Common myeloid progenitor, CD34-positive (primary cell): ENCODE measurements around the gene CBY1.
"Not testable (repeated sequence)": the region's sequence is repeated elsewhere in the genome, so short reads cannot be mapped to it uniquely, and the experiment has no call there.

ENCODE experiments used
- CTCF ChIA-PET: fragments of 350-600 bp; sonication (Branson Sonifier 250); formaldehyde crosslinking; loops from one replicate; lab custom pipeline; 2021; ENCODE audit warnings: antibody characterized with exemption; lab: Charles Lee
- POLR2A ChIA-PET: fragments of 350-600 bp; sonication (Branson Sonifier 250); formaldehyde crosslinking; loops from one replicate; lab custom pipeline; 2021; ENCODE audit warnings: antibody characterized with exemption; lab: Charles Lee
- DNase-seq, 3 donors: peaks; one replicate each; pipeline versions ENCODE4 v3.0.0 to v3.0.0-alpha.2; 2013
- H3K27ac ChIP-seq, 2 experiments: 1 replicate in 1 of 2; 2 replicates in 1 of 2; pipeline ENCODE4 v1.7.0; 2013; ENCODE audit warnings: inconsistent platforms in 2 of 2, low read length in 2 of 2, mild to moderate bottlenecking in 2 of 2, low read depth in 1 of 2, moderate library complexity in 1 of 2; ENCODE audit not compliant: severe bottlenecking in 2 of 2, insufficient read depth in 1 of 2, poor library complexity in 1 of 2
- H3K27me3 ChIP-seq, 5 experiments: replicated peaks in 2 of 5; 1 replicate in 3 of 5; 2 replicates in 2 of 5; pipeline versions ENCODE4 v1.6.1 to v1.7.0; 2013; ENCODE audit warnings: low read length in 4 of 5, mild to moderate bottlenecking in 2 of 5, moderate library complexity in 2 of 5, inconsistent platforms in 1 of 5; ENCODE audit not compliant: insufficient read depth in 5 of 5, control insufficient read depth in 4 of 5
- H3K36me3 ChIP-seq, 4 experiments: 1 replicate in 2 of 4; 2 replicates in 2 of 4; pipeline versions ENCODE4 v1.6.1 to v1.7.0; 2013; ENCODE audit warnings: low read length in 3 of 4, control low read depth in 1 of 4, mild to moderate bottlenecking in 1 of 4; ENCODE audit not compliant: control insufficient read depth in 4 of 4, insufficient read depth in 4 of 4
- H3K4me1 ChIP-seq, 4 experiments: 1 replicate in 3 of 4; 2 replicates in 1 of 4; pipeline versions ENCODE4 v1.6.1 to v1.7.1; 2013; ENCODE audit warnings: low read length in 3 of 4, mild to moderate bottlenecking in 3 of 4, control low read depth in 1 of 4, inconsistent platforms in 1 of 4, moderate library complexity in 1 of 4; ENCODE audit not compliant: control insufficient read depth in 4 of 4, insufficient read depth in 4 of 4; ENCODE audit errors: control extremely low read depth in 1 of 4
- H3K4me3 ChIP-seq, 7 experiments: 1 replicate in 4 of 7; 2 replicates in 3 of 7; pipeline versions ENCODE4 v1.5.1 to v1.7.0; 2013; ENCODE audit warnings: mild to moderate bottlenecking in 7 of 7, low read length in 6 of 7, moderate library complexity in 6 of 7, inconsistent platforms in 2 of 7, low read depth in 2 of 7, control low read depth in 1 of 7; ENCODE audit not compliant: insufficient read depth in 4 of 7, control insufficient read depth in 1 of 7; ENCODE audit errors: extremely low read depth in 1 of 7
- H3K9me3 ChIP-seq, 5 experiments: 1 replicate in 4 of 5; 2 replicates in 1 of 5; pipeline versions ENCODE4 v1.6.1 to v1.7.1; 2013; ENCODE audit warnings: low read length in 4 of 5, mild to moderate bottlenecking in 2 of 5, inconsistent platforms in 1 of 5, low read depth in 1 of 5, moderate library complexity in 1 of 5; ENCODE audit not compliant: control insufficient read depth in 4 of 5, insufficient read depth in 2 of 5; ENCODE audit errors: control extremely low read depth in 1 of 5
- WGBS: methylation state at CpG from one replicate; pipeline ENCODE4 v1.1.5; 2013; ENCODE audit not compliant: insufficient coverage; 5-methylcytosine and 5-hydroxymethylcytosine counted together

CBY1 gene

DNA sequence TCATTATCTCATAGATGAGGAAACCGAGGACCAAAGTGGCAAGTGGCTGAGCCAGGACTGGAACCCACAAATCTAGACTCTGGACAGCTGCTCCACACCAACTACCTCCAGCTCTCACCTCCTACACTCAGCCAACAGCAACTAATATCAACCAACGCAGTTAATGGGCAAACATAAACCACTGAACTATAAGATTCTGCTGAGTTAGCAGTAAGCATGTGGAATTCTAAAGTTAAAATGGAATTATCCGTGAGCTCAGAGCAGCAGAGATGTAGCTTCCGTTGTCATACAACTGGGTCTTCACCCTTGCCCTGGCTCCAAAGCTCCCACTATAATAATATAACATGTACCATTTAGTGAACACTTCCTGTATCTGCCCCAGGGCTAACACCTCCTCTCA is 27.3 kb upstream of the CBY1 start:
- Histone ChIP-seq H3K36me3 (no peaks in the 10 kb centered on the region), H3K9me3 (no peaks in the 10 kb centered on the region), H3K4me1 (peaks cover 0 to 7% (median 2%) of the 10 kb centered on the region in 4 experiments), H3K27me3 (no peaks in the 10 kb centered on the region), H3K4me3 (no peak overlapping the region), H3K27ac (no peak overlapping the region)
- ChIA-PET CTCF (no interaction called here), POLR2A (interaction anchor here (0.6 kb wide), 1 partner anchor 32 kb away, joined by 3 read pairs; no protein-coding TSS in a partner anchor)
- no CpG with 5 or more reads among the region's 4 CpGs for WGBS
- no peak for DNase-seq

GRCh38 chr22:38631724-38632123 is 24.7 kb upstream of the CBY1 start:
- H3K4me3 ChIP-seq = no peak overlapping the region
- no peaks in the 10 kb centered on the region for H3K36me3 ChIP-seq
- 78% methylated on average over 9 of the region's 9 CpGs for WGBS
- no peaks in the 10 kb centered on the region for H3K9me3 ChIP-seq
- ChIA-PET CTCF (no interaction called here), POLR2A (no interaction called here)
- DNase-seq = no peak
- no peaks in the 10 kb centered on the region for H3K27me3 ChIP-seq
- H3K27ac ChIP-seq = no peak overlapping the region
- peaks cover 0 to 7% (median 2%) of the 10 kb centered on the region in 4 experiments for H3K4me1 ChIP-seq

- ChIA-PET CTCF (no interaction called here), POLR2A (no interaction called here)
- Histone ChIP-seq H3K4me1 (peaks cover 0 to 7% (median 2%) of the 10 kb centered on the region in 4 experiments), H3K4me3 (no peak overlapping the region), H3K27me3 (no peaks in the 10 kb centered on the region), H3K9me3 (no peaks in the 10 kb centered on the region), H3K27ac (no peak overlapping the region), H3K36me3 (no peaks in the 10 kb centered on the region)
- 100% methylated on average over 2 of the region's 3 CpGs for WGBS
- DNase-seq = no peak
These were observed 23.9 kb upstream of the CBY1 start for GRCh38 chr22:38632528-38632927.

DNA sequence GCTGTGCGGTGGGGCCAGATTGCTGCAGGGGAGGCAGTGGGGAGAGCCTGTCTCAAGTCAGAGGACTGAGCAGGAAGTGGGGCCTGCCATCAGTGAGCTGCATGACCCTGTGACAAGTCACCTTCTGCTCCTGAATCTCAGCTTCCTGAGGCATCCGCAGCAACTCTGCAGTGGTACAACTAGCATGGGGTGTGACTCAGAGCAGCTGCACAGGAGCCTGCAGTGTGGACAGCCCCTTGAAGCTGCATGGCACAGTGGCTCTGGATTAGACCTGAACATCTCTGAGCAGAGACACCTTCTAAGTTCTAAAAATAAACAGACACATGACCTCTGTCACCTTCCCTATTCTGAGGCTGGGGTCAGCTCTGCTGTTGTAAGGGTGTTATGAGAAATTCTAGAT is 18.2 kb upstream of the CBY1 start:
- no peak for DNase-seq
- Histone ChIP-seq H3K4me1 (peaks cover 0 to 3% (median 0%) of the 10 kb centered on the region in 4 experiments), H3K27ac (no peak overlapping the region), H3K36me3 (no peaks in the 10 kb centered on the region), H3K27me3 (no peaks in the 10 kb centered on the region), H3K9me3 (no peaks in the 10 kb centered on the region), H3K4me3 (no peak overlapping the region)
- POLR2A ChIA-PET = no interaction called here
- WGBS = 95% methylated on average over 2 of the region's 2 CpGs
- CTCF ChIA-PET = interaction anchor here (1.1 kb wide), 2 partner anchors 14 to 126 kb away, joined by 3 read pairs; no protein-coding TSS in a partner anchor

DNA sequence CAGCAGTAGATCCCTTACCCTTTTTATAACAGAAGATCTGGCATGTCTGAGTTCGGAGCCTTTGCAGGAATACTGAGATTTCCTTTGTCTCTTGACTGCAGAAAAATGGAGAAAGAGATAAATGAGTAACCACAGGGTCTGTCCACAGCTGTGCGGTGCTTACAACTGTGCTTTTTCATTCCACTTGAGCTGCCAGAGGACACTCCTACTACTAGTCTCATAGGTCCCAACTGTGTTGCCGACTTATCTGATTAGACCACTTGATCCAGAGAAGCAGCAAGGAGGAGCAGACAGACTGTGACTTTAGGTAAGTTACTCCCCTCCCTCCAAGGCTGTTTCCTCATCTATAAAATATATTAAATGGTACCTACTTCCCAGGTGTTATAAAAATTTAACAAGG is 17.7 kb upstream of the CBY1 start:
- CTCF ChIA-PET = interaction anchor here (1.1 kb wide), 1 partner anchor 127 kb away, joined by 3 read pairs; no protein-coding TSS in a partner anchor
- no peaks in the 10 kb centered on the region for H3K9me3 ChIP-seq
- peaks cover 0 to 3% (median 0%) of the 10 kb centered on the region in 4 experiments for H3K4me1 ChIP-seq
- no peak overlapping the region for H3K27ac ChIP-seq
- H3K27me3 ChIP-seq = no peaks in the 10 kb centered on the region
- no peaks in the 10 kb centered on the region for H3K36me3 ChIP-seq
- 92% methylated on average over 2 of the region's 3 CpGs for WGBS
- POLR2A ChIA-PET = no interaction called here
- no peak for DNase-seq
- H3K4me3 ChIP-seq = peak overlapping the region in 1 of 7 experiments; percentile 6

GRCh38 chr22:38641476-38642040 is 14.9 kb upstream of the CBY1 start:
- Histone ChIP-seq H3K9me3 (no peaks in the 10 kb centered on the region), H3K4me3 (no peak overlapping the region), H3K4me1 (peaks cover 0 to 3% (median 0%) of the 10 kb centered on the region in 4 experiments), H3K27ac (no peak overlapping the region), H3K36me3 (no peaks in the 10 kb centered on the region), H3K27me3 (no peaks in the 10 kb centered on the region)
- ChIA-PET POLR2A (interaction anchor here (0.6 kb wide), 1 partner anchor 763 kb away, joined by 3 read pairs; no protein-coding TSS in a partner anchor), CTCF (no interaction called here)
- no peak for DNase-seq
- WGBS = 96% methylated on average over 4 of the region's 13 CpGs

GRCh38 chr22:38644245-38644644 is 12.2 kb upstream of the CBY1 start:
- H3K36me3 ChIP-seq, H3K27me3 ChIP-seq, DNase-seq, H3K9me3 ChIP-seq, H3K4me3 ChIP-seq, H3K4me1 ChIP-seq, H3K27ac ChIP-seq, CTCF ChIA-PET, POLR2A ChIA-PET: not testable (repeated sequence)
- 96% methylated on average over 2 of the region's 5 CpGs for WGBS
